Panc1 (cell line): Measurements from ENCODE around the gene MAP1B. TPM values are rescaled to one million over a fixed set of nuclear protein-coding genes. Genes with fewer than 3 reads are reported as not detected.

Experiments
- ATAC-seq: fragments of 200-7000 bp; cut with Tn5 transposase; 2 replicates; pipeline ENCODE4 v1.9.1; 2020; ENCODE audit warnings: mild to moderate bottlenecking, moderate library complexity
- BruUV-seq: library from RNA; stranded (reverse); fragments of 400-500 nt; replicated peaks from 2 replicates; lab custom pipeline; 2021; lab: Mats Ljungman, UMichigan
- CTCF ChIA-PET: fragments of 300-600 bp; sonication (Branson Sonifier 250); formaldehyde crosslinking; loops from one replicate; lab custom pipeline; 2022; ENCODE audit warnings: antibody characterized with exemption; lab: Charles Lee
- POLR2A ChIA-PET: fragments of 300-600 bp; sonication (Branson Sonifier 250); formaldehyde crosslinking; loops from one replicate; lab custom pipeline; 2022; ENCODE audit warnings: antibody characterized with exemption; lab: Charles Lee
- DNase-seq: peaks from one replicate; pipeline ENCODE4 v3.0.0-alpha.2; 2010; ENCODE audit warnings: low read depth, low spot score
- H3K27ac ChIP-seq: 2 replicates; pipeline ENCODE4 v1.5.1; 2011; ENCODE audit warnings: mild to moderate bottlenecking, low read length, inconsistent platforms
- H3K27me3 ChIP-seq: fragments of 200-500 bp; sonication (Bioruptor generic); 2 replicates; pipeline ENCODE4 v1.6.0; 2014; ENCODE audit warnings: low read length, inconsistent platforms; ENCODE audit not compliant: control insufficient read depth, insufficient read depth
- H3K36me3 ChIP-seq: fragments of 200-500 bp; sonication (Bioruptor generic); 2 replicates; pipeline ENCODE4 v1.5.1; 2014; ENCODE audit warnings: inconsistent platforms, mild to moderate bottlenecking, low read length, moderate library complexity; ENCODE audit not compliant: control insufficient read depth, insufficient read depth
- H3K4me1 ChIP-seq: 2 replicates; pipeline ENCODE4 v1.5.1; 2011; ENCODE audit warnings: inconsistent platforms, mild to moderate bottlenecking, low read length, moderate library complexity; ENCODE audit not compliant: control insufficient read depth, insufficient read depth
- H3K4me3 ChIP-seq, 2 experiments: 2 replicates each; pipeline ENCODE4 v1.5.1; 2011 to 2012; ENCODE audit warnings: low read depth in 2 of 2, low read length in 2 of 2, mild to moderate bottlenecking in 2 of 2, inconsistent platforms in 1 of 2, moderate library complexity in 1 of 2
- H3K9me3 ChIP-seq: fragments of 200-500 bp; sonication (Bioruptor generic); 2 replicates; pipeline ENCODE4 v1.5.1; 2014; ENCODE audit warnings: low read depth, mild to moderate bottlenecking, inconsistent platforms, low read length, moderate library complexity; ENCODE audit not compliant: control insufficient read depth, insufficient read depth
- POLR2AphosphoS5 ChIP-seq: IDR thresholded peaks from 2 replicates; pipeline ENCODE4 v1.6.1; 2012; ENCODE audit warnings: mild to moderate bottlenecking, low read depth, low read length, moderate library complexity
- SIN3A ChIP-seq: IDR thresholded peaks from 2 replicates; pipeline ENCODE4 v1.6.1; 2012; ENCODE audit warnings: low read depth, mild to moderate bottlenecking, low read length, moderate library complexity, borderline replicate concordance; ENCODE audit not compliant: insufficient read depth
- TCF7L2 ChIP-seq: IDR thresholded peaks from 2 replicates; pipeline ENCODE4 v1.6.1; 2011; ENCODE audit warnings: mild to moderate bottlenecking, low read depth, low read length, inconsistent platforms
- in situ Hi-C: cut with HindIII; loops from 2 replicates; pipeline ENCODE4 v1.10.0; 2016; ENCODE audit warnings: low sequenced_read_pairs, low pct_unique_long_range_greater_than_20kb
- intact Hi-C: fragments of 100-400 bp; cut with micrococcal nuclease; formaldehyde crosslinking; loops from one replicate; pipeline ENCODE4 v1.10.0; 2022; ENCODE audit not compliant: unreplicated experiment
- total RNA-seq: library from RNA; stranded (reverse); gene quantifications from one replicate; pipeline ENCODE4 v1.2.1, GENCODE V29; 2021; ENCODE audit not compliant: unreplicated experiment
- TF ChIP-seq, protein P1 (sequence below): fragments of 450-650 bp; IDR thresholded peaks from 2 replicates; pipeline ENCODE4 v1.5.1; 2017; ENCODE audit warnings: mild to moderate bottlenecking
- TF ChIP-seq, protein P2 (sequence below), 2 experiments: IDR thresholded peaks; 2 replicates each; pipeline ENCODE4 v1.6.1; 2011 to 2012; ENCODE audit warnings: low read depth in 2 of 2, control low read depth in 1 of 2, low read length in 1 of 2, mild to moderate bottlenecking in 1 of 2, moderate library complexity in 1 of 2; ENCODE audit not compliant: insufficient read depth in 1 of 2

MAP1B gene
- total RNA-seq, 1 experiment from 2014 or later: 82.3 TPM

DNA sequence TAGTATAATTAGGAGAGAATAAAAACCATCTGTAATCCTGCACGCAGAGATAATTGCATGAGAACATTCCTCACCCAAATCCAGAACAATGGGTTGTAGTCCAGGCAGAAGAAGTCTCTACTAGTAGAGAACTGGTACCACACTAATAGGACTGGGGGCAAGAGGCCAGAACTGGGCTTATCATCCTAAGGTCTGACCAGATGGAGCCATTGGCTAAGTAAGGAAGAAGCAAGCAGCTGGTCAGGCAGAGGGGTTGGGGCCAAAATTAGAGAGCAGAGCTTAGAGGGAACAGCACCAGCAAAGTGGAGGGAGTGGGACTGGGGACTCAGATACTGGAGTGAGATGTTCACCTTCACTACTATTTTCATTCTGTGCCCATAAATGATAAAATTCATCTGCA, 35.4 kb upstream of the MAP1B start:
- ATAC-seq (no peak), DNase-seq (no peak)
- no peaks in the 10 kb centered on the region for H3K36me3 ChIP-seq
- no TSS peak for BruUV-seq
- peaks cover 3% of the 10 kb centered on the region; the same call in 1 of the 2 replicates for H3K27me3 ChIP-seq
- in situ Hi-C loops: no loop called here
- intact Hi-C loops: no loop called here
- no peak overlapping the region for H3K27ac ChIP-seq
- H3K4me3 ChIP-seq: no peak overlapping the region
- POLR2A ChIA-PET: no interaction called here
- H3K9me3 ChIP-seq: no peaks in the 10 kb centered on the region
- TF ChIP-seq POLR2AphosphoS5: no peak
- TF ChIP-seq, protein P1, sequence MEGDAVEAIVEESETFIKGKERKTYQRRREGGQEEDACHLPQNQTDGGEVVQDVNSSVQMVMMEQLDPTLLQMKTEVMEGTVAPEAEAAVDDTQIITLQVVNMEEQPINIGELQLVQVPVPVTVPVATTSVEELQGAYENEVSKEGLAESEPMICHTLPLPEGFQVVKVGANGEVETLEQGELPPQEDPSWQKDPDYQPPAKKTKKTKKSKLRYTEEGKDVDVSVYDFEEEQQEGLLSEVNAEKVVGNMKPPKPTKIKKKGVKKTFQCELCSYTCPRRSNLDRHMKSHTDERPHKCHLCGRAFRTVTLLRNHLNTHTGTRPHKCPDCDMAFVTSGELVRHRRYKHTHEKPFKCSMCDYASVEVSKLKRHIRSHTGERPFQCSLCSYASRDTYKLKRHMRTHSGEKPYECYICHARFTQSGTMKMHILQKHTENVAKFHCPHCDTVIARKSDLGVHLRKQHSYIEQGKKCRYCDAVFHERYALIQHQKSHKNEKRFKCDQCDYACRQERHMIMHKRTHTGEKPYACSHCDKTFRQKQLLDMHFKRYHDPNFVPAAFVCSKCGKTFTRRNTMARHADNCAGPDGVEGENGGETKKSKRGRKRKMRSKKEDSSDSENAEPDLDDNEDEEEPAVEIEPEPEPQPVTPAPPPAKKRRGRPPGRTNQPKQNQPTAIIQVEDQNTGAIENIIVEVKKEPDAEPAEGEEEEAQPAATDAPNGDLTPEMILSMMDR: no peak
- TF ChIP-seq TCF7L2: no peak
- no peaks in the 10 kb centered on the region for H3K4me1 ChIP-seq
- CTCF ChIA-PET: no interaction called here

DNA sequence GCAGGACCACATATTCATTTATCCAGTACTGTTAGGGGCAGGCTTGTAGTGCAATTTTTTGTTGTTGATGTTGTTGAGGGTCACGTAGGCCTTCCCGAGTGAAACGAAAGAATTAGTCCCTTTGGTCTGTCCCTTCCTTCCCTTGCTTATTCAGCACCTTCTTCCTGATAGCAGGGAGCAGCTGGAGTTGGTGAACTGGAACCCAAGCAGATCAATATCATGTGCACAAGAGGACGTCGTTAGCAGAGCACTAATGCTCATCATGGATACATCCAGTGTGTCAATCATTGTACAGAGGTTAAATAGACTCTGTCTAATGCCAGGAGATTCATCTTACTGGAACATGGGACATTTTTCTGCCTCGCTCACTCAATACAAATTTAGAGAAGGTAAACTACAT, 33.0 kb upstream of the MAP1B start:
- Histone ChIP-seq H3K4me1 (no peaks in the 10 kb centered on the region), H3K36me3 (no peaks in the 10 kb centered on the region), H3K27ac (no peak overlapping the region), H3K27me3 (peaks cover 9% of the 10 kb centered on the region; the same call in 1 of the 2 replicates), H3K4me3 (no peak overlapping the region), H3K9me3 (no peaks in the 10 kb centered on the region)
- in situ Hi-C loops: no loop called here
- BruUV-seq: no TSS peak
- ATAC-seq (no peak), DNase-seq (no peak)
- ChIA-PET POLR2A (no interaction called here), CTCF (no interaction called here)
- TF ChIP-seq, protein P1: no peak
- TF ChIP-seq, protein P2, sequence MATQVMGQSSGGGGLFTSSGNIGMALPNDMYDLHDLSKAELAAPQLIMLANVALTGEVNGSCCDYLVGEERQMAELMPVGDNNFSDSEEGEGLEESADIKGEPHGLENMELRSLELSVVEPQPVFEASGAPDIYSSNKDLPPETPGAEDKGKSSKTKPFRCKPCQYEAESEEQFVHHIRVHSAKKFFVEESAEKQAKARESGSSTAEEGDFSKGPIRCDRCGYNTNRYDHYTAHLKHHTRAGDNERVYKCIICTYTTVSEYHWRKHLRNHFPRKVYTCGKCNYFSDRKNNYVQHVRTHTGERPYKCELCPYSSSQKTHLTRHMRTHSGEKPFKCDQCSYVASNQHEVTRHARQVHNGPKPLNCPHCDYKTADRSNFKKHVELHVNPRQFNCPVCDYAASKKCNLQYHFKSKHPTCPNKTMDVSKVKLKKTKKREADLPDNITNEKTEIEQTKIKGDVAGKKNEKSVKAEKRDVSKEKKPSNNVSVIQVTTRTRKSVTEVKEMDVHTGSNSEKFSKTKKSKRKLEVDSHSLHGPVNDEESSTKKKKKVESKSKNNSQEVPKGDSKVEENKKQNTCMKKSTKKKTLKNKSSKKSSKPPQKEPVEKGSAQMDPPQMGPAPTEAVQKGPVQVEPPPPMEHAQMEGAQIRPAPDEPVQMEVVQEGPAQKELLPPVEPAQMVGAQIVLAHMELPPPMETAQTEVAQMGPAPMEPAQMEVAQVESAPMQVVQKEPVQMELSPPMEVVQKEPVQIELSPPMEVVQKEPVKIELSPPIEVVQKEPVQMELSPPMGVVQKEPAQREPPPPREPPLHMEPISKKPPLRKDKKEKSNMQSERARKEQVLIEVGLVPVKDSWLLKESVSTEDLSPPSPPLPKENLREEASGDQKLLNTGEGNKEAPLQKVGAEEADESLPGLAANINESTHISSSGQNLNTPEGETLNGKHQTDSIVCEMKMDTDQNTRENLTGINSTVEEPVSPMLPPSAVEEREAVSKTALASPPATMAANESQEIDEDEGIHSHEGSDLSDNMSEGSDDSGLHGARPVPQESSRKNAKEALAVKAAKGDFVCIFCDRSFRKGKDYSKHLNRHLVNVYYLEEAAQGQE (IDR thresholded peaks at IDR 0.05; ENCODE audit: insufficient read depth in 1 of 2, low read depth in 2 of 2, low read length in 1 of 2): no peak
- no peak for TF ChIP-seq POLR2AphosphoS5
- TF ChIP-seq SIN3A: no peak
- TF ChIP-seq TCF7L2: no peak
- intact Hi-C loops: no loop called here
